HG03025 (cell line): Measurements from ENCODE around the gene PCDHGB5.
"Not testable (repeated sequence)": the region's sequence is repeated elsewhere in the genome, so short reads cannot be mapped to it uniquely, and the experiment has no call there.

ENCODE experiments used
- ATAC-seq: cut with Tn5 transposase; IDR thresholded peaks from one replicate; pipeline ENCODE4 v1.9.1; 2021; ENCODE audit warnings: mild to moderate bottlenecking, moderate library complexity; ENCODE audit not compliant: unreplicated experiment, low FRiP score

The PCDHGB5 gene

GRCh38 chr5:141375444-141376155 lies 22.1 kb upstream of the PCDHGB5 start:
- ATAC-seq: not testable (repeated sequence)

GRCh38 chr5:141382469-141383294 lies 15.1 kb upstream of the PCDHGB5 start, which contains the start of gene PCDHGA7:
Gene PCDHGA7 (plus strand): TSS chr5:141382742. CDS start chr5:141382900, 158 bp downstream.
- no peak for ATAC-seq

GRCh38 chr5:141383345-141383744 lies 14.4 kb upstream of the PCDHGB5 start:
- no peak for ATAC-seq

- ATAC-seq: no peak
Measured at GRCh38 chr5:141384471-141385267, 13.1 kb upstream of the PCDHGB5 start.

- ATAC-seq: not testable (repeated sequence)
Measured at GRCh38 chr5:141387557-141388311, 10.0 kb upstream of the PCDHGB5 start, which contains the start of gene PCDHGB4. Gene PCDHGB4 (plus strand): TSS chr5:141387698. CDS start chr5:141387885, 187 bp downstream.

GRCh38 chr5:141388661-141389060 lies 9.1 kb upstream of the PCDHGB5 start:
- ATAC-seq: no peak

GRCh38 chr5:141389153-141390042 lies 8.3 kb upstream of the PCDHGB5 start:
- ATAC-seq: no peak

- ATAC-seq: no peak
Measured at GRCh38 chr5:141392429-141393198, 5.1 kb upstream of the PCDHGB5 start, which contains the start of gene PCDHGA8. Gene PCDHGA8 (plus strand): TSS chr5:141392633. CDS start chr5:141392814, 181 bp downstream.

GRCh38 chr5:141393267-141393666 lies 4.5 kb upstream of the PCDHGB5 start:
- ATAC-seq: no peak

- not testable (repeated sequence) for ATAC-seq
Measured at GRCh38 chr5:141394401-141395187, 3.2 kb upstream of the PCDHGB5 start.

- ATAC-seq: no peak
Measured at GRCh38 chr5:141398608-141399007, 861 bp downstream of the PCDHGB5 start.

- no peak for ATAC-seq
Measured at GRCh38 chr5:141399555-141400258, 2.0 kb downstream of the PCDHGB5 start.

- ATAC-seq: no peak
Measured at GRCh38 chr5:141402553-141403243, 5.0 kb downstream of the PCDHGB5 start, which contains the start of gene PCDHGA9. Gene PCDHGA9 (plus strand): TSS chr5:141402778. CDS start chr5:141402953, 175 bp downstream.

- ATAC-seq: no peak
Measured at GRCh38 chr5:141403387-141403786, 5.6 kb downstream of the PCDHGB5 start.

- ATAC-seq: not testable (repeated sequence)
Measured at GRCh38 chr5:141407790-141408505, 10.2 kb downstream of the PCDHGB5 start, which contains the start of gene PCDHGB6. Gene PCDHGB6 (plus strand): TSS chr5:141408021. CDS start chr5:141408203, 182 bp downstream.
